Psoas muscle (tissue), 8 donors: ENCODE results near the gene PCDHA10. TPM values are rescaled to one million over a fixed set of nuclear protein-coding genes. Genes with fewer than 3 reads are reported as not detected.
"Not testable (repeated sequence)": the region's sequence is repeated elsewhere in the genome, so short reads cannot be mapped to it uniquely, and the experiment has no call there.

ENCODE experiments used
- ATAC-seq, 4 donors: fragments of 200-7000 bp; cut with Tn5 transposase; one replicate each; pipeline ENCODE4 v1.9.1; 2020; ENCODE audit warnings: moderate library complexity in 3 of 4, mild to moderate bottlenecking in 2 of 4
- DNase-seq, 2 donors: peaks; one replicate each; pipeline ENCODE4 v3.0.0-alpha.2; 2020
- H3K27ac ChIP-seq: fragments of 200-600 bp; one replicate; pipeline ENCODE4 v1.8.0; 2022
- H3K27me3 ChIP-seq, 3 donors: fragments of 200-600 bp in 1 of 3; one replicate each; pipeline versions ENCODE4 v1.6.1 to v1.8.0; 2013 to 2022; ENCODE audit warnings: low read length in 2 of 3, mild to moderate bottlenecking in 2 of 3, moderate library complexity in 1 of 3; ENCODE audit not compliant: insufficient read depth in 3 of 3
- H3K36me3 ChIP-seq, 2 donors: fragments of 200-600 bp in 1 of 2; one replicate each; pipeline versions ENCODE4 v1.6.1 to v1.8.0; 2013 to 2022; ENCODE audit warnings: low read depth in 1 of 2, mild to moderate bottlenecking in 1 of 2, moderate library complexity in 1 of 2; ENCODE audit not compliant: insufficient read depth in 1 of 2
- H3K4me1 ChIP-seq: fragments of 200-600 bp; one replicate; pipeline ENCODE4 v1.8.0; 2022
- H3K4me3 ChIP-seq: fragments of 200-600 bp; one replicate; pipeline ENCODE4 v1.8.0; 2022; ENCODE audit warnings: mild to moderate bottlenecking
- H3K9me3 ChIP-seq: fragments of 200-600 bp; one replicate; pipeline ENCODE4 v1.8.0; 2022
- CTCF ChIP-seq: fragments of 200-600 bp; IDR thresholded peaks from one replicate; pipeline ENCODE4 v1.8.0; 2022; ENCODE audit warnings: antibody characterized with exemption
- WGBS, 3 donors: extraction: QIAGEN DNeasy Blood & Tissue Kit; methylation state at CpG; one replicate each; pipeline versions ENCODE4 v1.1.6 to v1.1.7; 2013; 5-methylcytosine and 5-hydroxymethylcytosine counted together
- intact Hi-C, 2 donors: fragments of 100-400 bp; cut with DNase I; formaldehyde crosslinking; loops; one replicate each; pipeline versions ENCODE4 v1.11.0 to v1.14.2; 2022
- polyA plus RNA-seq, 3 donors: library from polyadenylated mRNA; stranded (reverse); fragments of 200-250 nt; gene quantifications; one replicate each; pipeline ENCODE4 v1.2.3, GENCODE V29; 2013
- total RNA-seq, 4 donors: library from RNA; stranded (reverse); fragmentation: NEBNext Ultra II Directional in 2 of 4; extraction: Animal tissue kit (Norgen Biotek cat#: 25700) in 2 of 4; gene quantifications; one replicate each; pipeline versions ENCODE4 v1.2.1 to v1.2.4, GENCODE V29; 2021 to 2023
- donor health status: healthy with polysubstance abuse.
- donor health status: DM: no; HTN: no; CAD: no; lungs with moderate emphysema.
- donor health status: Bipolar disorder and iron deficiency.
- donor health status: healthy.
- donor health status: DM: yes; HTN: yes; CAD: no.
- donor health status: DM: no; HTN: no; CAD: no.
- donor health status: DM: no; HTN: no; CAD: no.
- donor health status: DM: yes; HTN: yes; CAD: no.

Gene PCDHA10
- total and polyA plus RNA-seq, 7 donors: 0.05 to 0.12 (median 0.11) TPM; not detected in 4

- intact Hi-C loops: no loop called here
- Histone ChIP-seq H3K27me3 (peaks cover 0 to 11% (median 2%) of the 10 kb centered on the region in 3 donors), H3K36me3 (no peaks in the 10 kb centered on the region), H3K4me3 (no peak within 1 kb of the TSS), H3K4me1 (no peaks in the 10 kb centered on the region), H3K9me3 (peaks cover 4% of the 10 kb centered on the region), H3K27ac (no peak within 1 kb of the TSS)
- DNase-seq (no peak), ATAC-seq (no peak)
- peak; percentile 19 for TF ChIP-seq CTCF
- WGBS, 3 donors: 23 to 25% (median 24%) methylated on average over 35 to 39 of the region's 39 CpGs
Observed at GRCh38 chr5:140821375-140822280, 34.1 kb upstream of the PCDHA10 start, which contains the start of gene PCDHA5. Gene PCDHA5 (plus strand): TSS chr5:140821613.

GRCh38 chr5:140822281-140822629 lies 33.4 kb upstream of the PCDHA10 start:
- Histone ChIP-seq H3K36me3 (no peaks in the 10 kb centered on the region), H3K9me3 (peaks cover 4% of the 10 kb centered on the region), H3K27ac (no peak overlapping the region), H3K4me3 (no peak overlapping the region), H3K4me1 (no peaks in the 10 kb centered on the region), H3K27me3 (peaks cover 0 to 17% (median 2%) of the 10 kb centered on the region in 3 donors)
- ATAC-seq (no peak), DNase-seq (no peak)
- intact Hi-C loops: no loop called here
- no peak for TF ChIP-seq CTCF
- 21 to 27% (median 24%) methylated on average over 6 of the region's 6 CpGs for WGBS, 3 donors

- H3K36me3 ChIP-seq, H3K9me3 ChIP-seq, ATAC-seq, intact Hi-C loops, H3K4me3 ChIP-seq, H3K4me1 ChIP-seq, H3K27ac ChIP-seq, DNase-seq: not testable (repeated sequence)
- 42 to 52% (median 44%) methylated on average over 48 of the region's 48 CpGs for WGBS, 3 donors
- H3K27me3 ChIP-seq: peaks cover 0 to 23% (median 3%) of the 10 kb centered on the region in 3 donors
Observed at GRCh38 chr5:140822969-140823368, 32.7 kb upstream of the PCDHA10 start.

GRCh38 chr5:140823475-140823874 lies 32.2 kb upstream of the PCDHA10 start:
- Histone ChIP-seq H3K4me3 (no peak overlapping the region), H3K36me3 (no peaks in the 10 kb centered on the region), H3K27me3 (peaks cover 0 to 26% (median 7%) of the 10 kb centered on the region in 3 donors), H3K4me1 (no peaks in the 10 kb centered on the region), H3K27ac (no peak overlapping the region), H3K9me3 (peaks cover 2% of the 10 kb centered on the region)
- no peak for ATAC-seq
- intact Hi-C loops: no loop called here
- WGBS, 3 donors: 45 to 58% (median 51%) methylated on average over 31 to 38 of the region's 38 CpGs
- TF ChIP-seq CTCF: no peak
- DNase-seq: no peak

GRCh38 chr5:140827704-140828361 lies 27.9 kb upstream of the PCDHA10 start, which contains the start of gene PCDHA6:
Gene PCDHA6 (plus strand): TSS chr5:140827960. CDS start chr5:140828092, 132 bp downstream.
- ATAC-seq: no peak
- Histone ChIP-seq H3K4me3 (no peak within 1 kb of the TSS), H3K9me3 (peaks cover 5% of the 10 kb centered on the region), H3K27me3 (peaks cover 0 to 31% (median 8%) of the 10 kb centered on the region in 3 donors), H3K27ac (no peak within 1 kb of the TSS), H3K36me3 (no peaks in the 10 kb centered on the region), H3K4me1 (no peaks in the 10 kb centered on the region)
- DNase-seq: no peak
- TF ChIP-seq CTCF: no peak
- intact Hi-C loops: no loop called here
- WGBS, 3 donors: 12 to 17% (median 15%) methylated on average over 27 of the region's 27 CpGs
